NT2/D1 (cell line): ENCODE measurements around the gene RHO.
"Not testable (repeated sequence)": the region's sequence is repeated elsewhere in the genome, so short reads cannot be mapped to it uniquely, and the experiment has no call there.

Experiments
- DNase-seq: peaks from one replicate; pipeline ENCODE4 v3.0.0-alpha.2; 2011; ENCODE audit warnings: low read depth, low spot score
- H3K27me3 ChIP-seq: 2 replicates; pipeline ENCODE4 v1.6.0; 2011; ENCODE audit warnings: mild to moderate bottlenecking; ENCODE audit not compliant: insufficient read length, insufficient read depth
- H3K36me3 ChIP-seq: 2 replicates; pipeline ENCODE4 v1.6.1; 2011; ENCODE audit warnings: mild to moderate bottlenecking, low read length, mixed read lengths; ENCODE audit not compliant: insufficient read depth, insufficient read length
- H3K4me1 ChIP-seq: 2 replicates; pipeline ENCODE4 v1.5.1; 2011; ENCODE audit not compliant: insufficient read depth, insufficient read length
- H3K4me3 ChIP-seq: 2 replicates; pipeline ENCODE4 v1.5.1; 2011; ENCODE audit warnings: low read depth; ENCODE audit not compliant: insufficient read length
- H3K9ac ChIP-seq: 2 replicates; pipeline ENCODE4 v1.6.0; 2011; ENCODE audit warnings: low read depth; ENCODE audit not compliant: insufficient read length
- H3K9me3 ChIP-seq: 2 replicates; pipeline ENCODE4 v1.5.1; 2011; ENCODE audit warnings: mild to moderate bottlenecking, low read length; ENCODE audit not compliant: insufficient read depth
- SUZ12 ChIP-seq: IDR thresholded peaks from 2 replicates; pipeline ENCODE4 v1.6.1; 2011; ENCODE audit not compliant: insufficient read length, insufficient read depth; ENCODE audit errors: extremely low read depth
- YY1 ChIP-seq: IDR thresholded peaks from 2 replicates; pipeline ENCODE4 v1.6.1; 2011; ENCODE audit not compliant: insufficient read length, insufficient read depth
- ZNF274 ChIP-seq: IDR thresholded peaks from 2 replicates; pipeline ENCODE4 v1.6.1; 2011; ENCODE audit warnings: mild to moderate bottlenecking, low read depth, low read length

Gene RHO

GRCh38 chr3:129543156-129543790, 14.8 kb downstream of the RHO start, which contains the start of gene H1-8:
TSS of gene H1-8 (plus strand) at chr3:129543175. CDS start at chr3:129543219, 44 bp downstream.
- Histone ChIP-seq H3K9ac (peak within 1 kb of the TSS; percentile 46), H3K4me1 (peaks cover 10% of the 10 kb centered on the region), H3K36me3 (no peaks in the 10 kb centered on the region), H3K4me3 (no peak within 1 kb of the TSS), H3K9me3 (no peaks in the 10 kb centered on the region), H3K27me3 (no peaks in the 10 kb centered on the region)
- no peak for DNase-seq
- TF ChIP-seq YY1 (no peak), SUZ12 (no peak), ZNF274 (no peak)

GRCh38 chr3:129543999-129544398, 15.6 kb downstream of the RHO start:
- Histone ChIP-seq H3K4me1 (peaks cover 12% of the 10 kb centered on the region), H3K4me3 (no peak overlapping the region), H3K27me3 (no peaks in the 10 kb centered on the region), H3K9me3 (no peaks in the 10 kb centered on the region), H3K36me3 (no peaks in the 10 kb centered on the region), H3K9ac (no peak overlapping the region)
- TF ChIP-seq SUZ12: no peak
- TF ChIP-seq ZNF274: no peak
- no peak for TF ChIP-seq YY1
- no peak for DNase-seq

DNA sequence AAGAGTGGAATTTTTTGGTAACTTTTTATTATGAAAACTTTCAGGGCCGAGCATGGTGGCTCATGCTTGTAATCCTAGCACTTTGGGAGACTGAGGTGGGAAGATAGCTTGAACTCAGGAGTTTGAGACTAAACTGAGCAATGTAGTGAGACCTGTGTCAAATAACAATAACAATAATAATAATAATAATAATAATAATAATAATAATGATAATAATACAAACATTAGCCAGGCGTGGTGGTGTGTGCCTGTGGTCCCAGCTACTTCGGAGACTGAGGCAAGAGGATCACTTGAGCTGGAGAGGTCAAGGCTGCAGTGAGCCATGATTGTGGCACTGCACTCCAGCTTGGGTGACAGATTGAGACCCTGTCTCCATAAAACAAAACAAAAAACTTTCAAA, 17.5 kb downstream of the RHO start:
- H3K4me1 ChIP-seq: peaks cover 13% of the 10 kb centered on the region
- not testable (repeated sequence) for H3K9me3 ChIP-seq, H3K27me3 ChIP-seq, H3K4me3 ChIP-seq, DNase-seq, H3K9ac ChIP-seq, H3K36me3 ChIP-seq

- peaks cover 6% of the 10 kb centered on the region for H3K36me3 ChIP-seq
- H3K9ac ChIP-seq: no peak overlapping the region
- no peaks in the 10 kb centered on the region for H3K27me3 ChIP-seq
- no peak overlapping the region for H3K4me3 ChIP-seq
- no peak for TF ChIP-seq YY1
- no peak for TF ChIP-seq ZNF274
- no peak for TF ChIP-seq SUZ12
- peaks cover 13% of the 10 kb centered on the region for H3K4me1 ChIP-seq
- no peaks in the 10 kb centered on the region for H3K9me3 ChIP-seq
- no peak for DNase-seq
Observed at GRCh38 chr3:129547241-129547640, 18.8 kb downstream of the RHO start.

- Histone ChIP-seq H3K36me3 (peaks cover 17% of the 10 kb centered on the region), H3K4me3 (no peak overlapping the region), H3K9ac (peak overlapping the region; percentile 2), H3K9me3 (no peaks in the 10 kb centered on the region), H3K27me3 (no peaks in the 10 kb centered on the region), H3K4me1 (peaks cover 16% of the 10 kb centered on the region)
- DNase-seq: no peak
- TF ChIP-seq ZNF274: no peak
- no peak for TF ChIP-seq YY1
- TF ChIP-seq SUZ12: no peak
Observed at GRCh38 chr3:129548104-129548965, 19.9 kb downstream of the RHO start.

GRCh38 chr3:129549006-129549800, 20.8 kb downstream of the RHO start:
- Histone ChIP-seq H3K4me1 (peaks cover 12% of the 10 kb centered on the region), H3K36me3 (peaks cover 25% of the 10 kb centered on the region), H3K9ac (peak overlapping the region; percentile 2), H3K4me3 (no peak overlapping the region), H3K27me3 (no peaks in the 10 kb centered on the region), H3K9me3 (no peaks in the 10 kb centered on the region)
- TF ChIP-seq ZNF274: no peak
- no peak for TF ChIP-seq SUZ12
- TF ChIP-seq YY1: no peak
- DNase-seq: no peak

- Histone ChIP-seq H3K9ac (no peak overlapping the region), H3K9me3 (no peaks in the 10 kb centered on the region), H3K4me1 (peaks cover 16% of the 10 kb centered on the region), H3K4me3 (no peak overlapping the region), H3K36me3 (peaks cover 31% of the 10 kb centered on the region), H3K27me3 (no peaks in the 10 kb centered on the region)
- TF ChIP-seq SUZ12 (no peak), YY1 (no peak), ZNF274 (no peak)
- DNase-seq: no peak
Observed at GRCh38 chr3:129549805-129550204, 21.4 kb downstream of the RHO start.
